Forelimb muscle (tissue), 1 donor: ENCODE data around the gene TMED7. TPM values are rescaled to one million over a fixed set of nuclear protein-coding genes. Genes with fewer than 3 reads are reported as not detected.
A peak's percentile ranks its signal among the peaks of the same experiment; 100 is the strongest.
"Not testable (repeated sequence)": the region's sequence is repeated elsewhere in the genome, so short reads cannot be mapped to it uniquely, and the experiment has no call there.

ENCODE experiments used
- DNase-seq: peaks from one replicate; pipeline ENCODE4 v3.0.0-alpha.2; 2013; ENCODE audit warnings: low read depth
- polyA plus RNA-seq: library from polyadenylated mRNA; unstranded; fragments of 120-200 nt; gene quantifications from one replicate; pipeline ENCODE4 v1.2.1, GENCODE V29; 2013; ENCODE audit not compliant: insufficient read length

The TMED7 gene
- polyA plus RNA-seq, result 58.9 TPM

- DNase-seq, result peak; percentile 96
Measured at GRCh38 chr5:115625579-115626444, at the start of gene TMED7. TSS of gene TMED7 (minus strand) at chr5:115626036. CDS start at chr5:115625792, 244 bp downstream.

- not testable (repeated sequence) for DNase-seq
Measured at GRCh38 chr5:115674782-115675181, 48.9 kb upstream of the TMED7 start.

GRCh38 chr5:115673596-115673995, 47.8 kb upstream of the TMED7 start:
- DNase-seq, result no peak

- no peak for DNase-seq
Measured at GRCh38 chr5:115671939-115672338, 46.1 kb upstream of the TMED7 start.

GRCh38 chr5:115666023-115666422, 40.2 kb upstream of the TMED7 start:
- no peak for DNase-seq

- DNase-seq, result no peak
Measured at GRCh38 chr5:115661563-115661962, 35.7 kb upstream of the TMED7 start.

- no peak for DNase-seq
Measured at GRCh38 chr5:115661101-115661500, 35.3 kb upstream of the TMED7 start.

- no peak for DNase-seq
Measured at GRCh38 chr5:115657881-115658233, 32.0 kb upstream of the TMED7 start.

GRCh38 chr5:115657125-115657880, 31.5 kb upstream of the TMED7 start:
- DNase-seq, result no peak

- DNase-seq, result no peak
Measured at GRCh38 chr5:115656404-115656803, 30.6 kb upstream of the TMED7 start.

- DNase-seq, result no peak
Measured at GRCh38 chr5:115655994-115656393, 30.2 kb upstream of the TMED7 start.

GRCh38 chr5:115649541-115649940, 23.7 kb upstream of the TMED7 start:
- DNase-seq, result no peak

- DNase-seq, result no peak
Measured at GRCh38 chr5:115648056-115648455, 22.2 kb upstream of the TMED7 start.

GRCh38 chr5:115645386-115645785, 19.6 kb upstream of the TMED7 start:
- not testable (repeated sequence) for DNase-seq

- DNase-seq, result no peak
Measured at GRCh38 chr5:115644046-115644445, 18.2 kb upstream of the TMED7 start.

GRCh38 chr5:115641948-115642347, 16.1 kb upstream of the TMED7 start:
- DNase-seq, result no peak

- DNase-seq, result no peak
Measured at GRCh38 chr5:115640274-115640673, 14.4 kb upstream of the TMED7 start.

GRCh38 chr5:115639377-115639776, 13.5 kb upstream of the TMED7 start:
- no peak for DNase-seq

GRCh38 chr5:115637507-115637906, 11.7 kb upstream of the TMED7 start:
- no peak for DNase-seq

- no peak for DNase-seq
Measured at GRCh38 chr5:115636008-115636407, 10.2 kb upstream of the TMED7 start.

GRCh38 chr5:115634343-115635132, 8.7 kb upstream of the TMED7 start:
- DNase-seq, result peak; percentile 63

GRCh38 chr5:115629903-115630302, 4.1 kb upstream of the TMED7 start:
- no peak for DNase-seq
